Gastrocnemius medialis (tissue), 4 donors: Measurements from ENCODE around the gene ZNF736. TPM values are rescaled to one million over a fixed set of nuclear protein-coding genes. Genes with fewer than 3 reads are reported as not detected.

Source experiments
- ATAC-seq, 2 donors: fragments of 150-250 bp; one replicate each; pipeline ENCODE4 v1.9.1; 2016
- DNase-seq, 2 donors: peaks; one replicate each; pipeline ENCODE4 v3.0.0-alpha.2; 2019
- H3K27ac ChIP-seq, 4 donors: fragments of 200-600 bp; sonication (generic); 1 replicate in 1 of 4; 2 replicates in 3 of 4; pipeline ENCODE4 v1.5.1; 2016 to 2018; ENCODE audit warnings: mild to moderate bottlenecking in 2 of 4, moderate library complexity in 1 of 4
- H3K27me3 ChIP-seq, 3 donors: fragments of 200-600 bp; sonication (generic) in 2 of 3; 1 replicate in 1 of 3; 2 replicates in 2 of 3; pipeline versions ENCODE4 v1.5.1 to v1.6.0; 2016 to 2019; ENCODE audit warnings: mild to moderate bottlenecking in 1 of 3, moderate library complexity in 1 of 3
- H3K36me3 ChIP-seq, 2 donors: fragments of 200-600 bp; sonication (generic) in 1 of 2; one replicate each; pipeline ENCODE4 v1.5.1; 2017 to 2018
- H3K4me1 ChIP-seq, 2 donors: fragments of 200-600 bp; sonication (generic) in 1 of 2; one replicate each; pipeline ENCODE4 v1.5.1; 2016 to 2017; ENCODE audit warnings: mild to moderate bottlenecking in 2 of 2
- H3K4me3 ChIP-seq, 4 donors: fragments of 200-600 bp; sonication (generic) in 3 of 4; 1 replicate in 1 of 4; 2 replicates in 3 of 4; pipeline ENCODE4 v1.5.1; 2016 to 2019; ENCODE audit warnings: mild to moderate bottlenecking in 2 of 4
- H3K9me3 ChIP-seq, 3 donors: fragments of 200-600 bp; sonication (generic) in 2 of 3; 1 replicate in 1 of 3; 2 replicates in 2 of 3; pipeline ENCODE4 v1.5.1; 2016 to 2019
- CTCF ChIP-seq, 5 experiments: fragments of 450-650 bp in 3 of 5; fragments of 200-600 bp in 2 of 5; sonication (generic) in 2 of 5; IDR thresholded peaks in 4 of 5; conservative IDR thresholded peaks in 1 of 5; 1 replicate in 4 of 5; 2 replicates in 1 of 5; pipeline ENCODE4 v1.5.1; 2016 to 2019; ENCODE audit warnings: antibody characterized with exemption in 5 of 5, mild to moderate bottlenecking in 3 of 5, moderate library complexity in 3 of 5
- POLR2A ChIP-seq, 2 donors: fragments of 450-650 bp; IDR thresholded peaks; one replicate each; pipeline ENCODE4 v1.6.1; 2017; ENCODE audit warnings: antibody characterized with exemption in 2 of 2, mild to moderate bottlenecking in 2 of 2, moderate library complexity in 2 of 2
- in situ Hi-C, 4 donors: fragments of 200-750 bp; cut with MboI; loops; one replicate each; pipeline versions ENCODE4 v1.15.0 to v1.8.0; 2017; ENCODE audit warnings: low sequenced_read_pairs in 4 of 4
- intact Hi-C: fragments of 100-400 bp; cut with DNase I; formaldehyde crosslinking; loops from one replicate; pipeline ENCODE4 v1.15.1; 2023; ENCODE audit warnings: low total_unique reads
- total RNA-seq, 4 donors: library from RNA; depleted of rRNA; stranded (reverse); fragments of >200 nt; gene quantifications; one replicate each; pipeline versions ENCODE4 v1.1.0 to v1.2.3, GENCODE V29; 2016

Gene ZNF736
- total RNA-seq, 4 donors from 2014 or later = 2.2 to 7.8 (median 2.7) TPM

- ATAC-seq (no peak), DNase-seq (no peak)
- no peak overlapping the region for H3K27ac ChIP-seq
- H3K27me3 ChIP-seq = no peaks in the 10 kb centered on the region
- no peaks in the 10 kb centered on the region for H3K4me1 ChIP-seq
- no peak for TF ChIP-seq POLR2A (IDR thresholded peaks at IDR 0.05)
- no peak for TF ChIP-seq CTCF (IDR thresholded peaks at IDR 0.05 in 4 of 5, conservative IDR thresholded peaks at IDR 0.05 in 1 of 5)
- no peaks in the 10 kb centered on the region for H3K36me3 ChIP-seq
- H3K9me3 ChIP-seq = no peaks in the 10 kb centered on the region
- intact Hi-C loops (no loop called here), in situ Hi-C loops (loop anchor here (25.0 kb wide), 6 partner anchors 236 to 611 kb away; partner anchors contain the start of genes ZNF680 (in 3 of the 4), ZNF107 (in 1 of the 4), ZNF138 (in 1 of the 4) and ZNF273 (in 1 of the 4))
- H3K4me3 ChIP-seq = no peak overlapping the region
Observed at GRCh38 chr7:64300641-64301405, 12.9 kb upstream of the ZNF736 start.

GRCh38 chr7:64307254-64308015 lies 6.3 kb upstream of the ZNF736 start:
- DNase-seq (peak; percentile 81 to 92), ATAC-seq (peak; percentile 95)
- intact Hi-C loops (no loop called here), in situ Hi-C loops (loop anchor here (25.0 kb wide), 6 partner anchors 230 to 605 kb away; partner anchors contain the start of genes ZNF680 (in 3 of the 4), ZNF107 (in 1 of the 4), ZNF138 (in 1 of the 4) and ZNF273 (in 1 of the 4))
- H3K27me3 ChIP-seq = no peaks in the 10 kb centered on the region
- peak overlapping the region; percentile 79 to 88 (median 84) for H3K27ac ChIP-seq
- TF ChIP-seq CTCF (IDR thresholded peaks at IDR 0.05 in 4 of 5, conservative IDR thresholded peaks at IDR 0.05 in 1 of 5) = peak in 2 of 5 experiments; percentile 17 to 24
- peak; percentile 8 to 33 for TF ChIP-seq POLR2A (IDR thresholded peaks at IDR 0.05)
- no peaks in the 10 kb centered on the region for H3K36me3 ChIP-seq
- peaks cover 0 to 13% of the 10 kb centered on the region in 2 donors for H3K4me1 ChIP-seq
- peak overlapping the region; percentile 67 to 74 (median 70) for H3K4me3 ChIP-seq
- no peaks in the 10 kb centered on the region for H3K9me3 ChIP-seq

GRCh38 chr7:64308016-64308270 lies 5.8 kb upstream of the ZNF736 start:
- peak overlapping the region; percentile 79 to 88 (median 84) for H3K27ac ChIP-seq
- H3K36me3 ChIP-seq = no peaks in the 10 kb centered on the region
- H3K4me3 ChIP-seq = peak overlapping the region; percentile 67 to 74 (median 70)
- H3K9me3 ChIP-seq = no peaks in the 10 kb centered on the region
- ATAC-seq = peak in 1 of 2 donors; percentile 4
- in situ Hi-C loops = loop anchor here (25.0 kb wide), 6 partner anchors 229 to 604 kb away; partner anchors contain the start of genes ZNF680 (in 3 of the 4), ZNF107 (in 1 of the 4), ZNF138 (in 1 of the 4) and ZNF273 (in 1 of the 4)
- no peak for TF ChIP-seq CTCF (IDR thresholded peaks at IDR 0.05 in 4 of 5, conservative IDR thresholded peaks at IDR 0.05 in 1 of 5)
- TF ChIP-seq POLR2A (IDR thresholded peaks at IDR 0.05) = no peak
- H3K27me3 ChIP-seq = no peaks in the 10 kb centered on the region
- intact Hi-C loops = no loop called here
- peaks cover under 1 to 13% of the 10 kb centered on the region in 2 donors for H3K4me1 ChIP-seq
- DNase-seq = no peak

- ATAC-seq (no peak), DNase-seq (no peak)
- H3K9me3 ChIP-seq = no peaks in the 10 kb centered on the region
- intact Hi-C loops (loop anchor here (10.0 kb wide), 1 partner anchor 484 kb away; the partner anchor contains the start of gene ZNF138), in situ Hi-C loops (loop anchor here (25.0 kb wide), 6 partner anchors 227 to 602 kb away; partner anchors contain the start of genes ZNF680 (in 3 of the 4), ZNF107 (in 1 of the 4), ZNF138 (in 1 of the 4) and ZNF273 (in 1 of the 4))
- no peak overlapping the region for H3K4me3 ChIP-seq
- peaks cover 13 to 32% of the 10 kb centered on the region in 2 donors for H3K4me1 ChIP-seq
- no peaks in the 10 kb centered on the region for H3K27me3 ChIP-seq
- TF ChIP-seq POLR2A (IDR thresholded peaks at IDR 0.05) = no peak
- TF ChIP-seq CTCF (IDR thresholded peaks at IDR 0.05 in 4 of 5, conservative IDR thresholded peaks at IDR 0.05 in 1 of 5) = no peak
- no peak overlapping the region for H3K27ac ChIP-seq
- no peaks in the 10 kb centered on the region for H3K36me3 ChIP-seq
Observed at GRCh38 chr7:64310426-64310825, 3.3 kb upstream of the ZNF736 start.
